ENCODE data around the gene DEUP1.

DNA sequence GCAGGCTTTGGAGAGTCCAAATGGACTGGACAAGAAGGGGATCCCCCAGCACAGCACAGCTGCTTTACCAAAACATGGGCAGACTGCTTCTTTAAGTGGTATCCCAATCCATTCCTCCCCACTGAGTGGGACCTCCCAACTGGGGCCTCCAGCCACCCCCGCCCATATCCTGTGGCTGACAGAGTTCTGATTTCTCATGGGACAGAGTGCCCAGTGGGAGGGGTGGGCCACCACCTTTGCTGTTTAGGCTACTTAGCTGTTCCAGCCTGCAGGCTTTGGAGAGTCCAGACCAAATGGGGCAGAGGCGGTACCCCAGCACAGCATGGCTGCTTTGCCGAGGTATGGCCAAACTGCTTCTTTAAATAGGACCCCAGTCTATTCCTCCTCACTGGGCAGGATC is 26.9 kb upstream of the DEUP1 start:
- TF ChIP-seq EZH2 (IDR thresholded peaks at IDR 0.05; ENCODE audit: insufficient read depth, poor library complexity, severe bottlenecking) (no peak), EZH2phosphoT487 (IDR thresholded peaks at IDR 0.05; ENCODE audit: insufficient read depth, low read depth) (no peak)
